ENCODE measurements around the gene GAREM2. TPM values are rescaled to one million over a fixed set of nuclear protein-coding genes. Genes with fewer than 3 reads are reported as not detected.
A peak's percentile ranks its signal among the peaks of the same experiment; 100 is the strongest.

The GAREM2 gene
- total and polyA plus RNA-seq, 9 of the 15 experiments (the other 6 are each of a cell fraction or from before 2014, with no cell fraction given) = 1.7 to 12.4 (median 2.5) TPM

GRCh38 chr2:26184555-26185303 lies 11.8 kb downstream of the GAREM2 start (continued):
- no peak for TF ChIP-seq ARID3A (IDR thresholded peaks at IDR 0.05; ENCODE audit: borderline replicate concordance, low read depth, low read length)
- TF ChIP-seq REST (IDR thresholded peaks at IDR 0.05; ENCODE audit: borderline replicate concordance) = peak; percentile 45
- 0 out of 2 replicates have a peak, but pooled peaks have one; percentile 12 for TF ChIP-seq REST (CRISPR knock-in tag; IDR thresholded peaks at IDR 0.05; ENCODE audit: low read depth)
- peak; percentile 70 for TF ChIP-seq ETV5 (CRISPR knock-in tag; IDR thresholded peaks at IDR 0.05; ENCODE audit: low read depth)
- no peak for TF ChIP-seq ZNF140 (CRISPR knock-in tag; IDR thresholded peaks at IDR 0.05)
- TF ChIP-seq THRA (IDR thresholded peaks at IDR 0.05) = no peak
- no peak for TF ChIP-seq PHB (CRISPR knock-in tag; IDR thresholded peaks at IDR 0.05)
- no peak for TF ChIP-seq BCOR (IDR thresholded peaks at IDR 0.05)
- peak; percentile 59; the same call in 1 of the 2 replicates for TF ChIP-seq ZFP91 (CRISPR knock-in tag; IDR thresholded peaks at IDR 0.05)
- peak; percentile 48 for TF ChIP-seq FOSL1 (tag; conservative IDR thresholded peaks at IDR 0.05)
- no peak for TF ChIP-seq NFXL1 (CRISPR knock-in tag; IDR thresholded peaks at IDR 0.05)
- TF ChIP-seq KDM5B (IDR thresholded peaks at IDR 0.05; ENCODE audit: insufficient replicate concordance, low read depth, low read length) = peak; percentile 44
- TF ChIP-seq ETV6 (IDR thresholded peaks at IDR 0.05; ENCODE audit: borderline replicate concordance in 1 of 2, low read depth in 2 of 2, low read length in 1 of 2) = no peak
- no peak for TF ChIP-seq ETV6 (CRISPR knock-in tag; IDR thresholded peaks at IDR 0.05; ENCODE audit: borderline replicate concordance)
- no peak for TF ChIP-seq ZC3H8 (IDR thresholded peaks at IDR 0.05)
